BJ (cell line): ENCODE results near the gene COL2A1. TPM values are rescaled to one million over a fixed set of nuclear protein-coding genes. Genes with fewer than 3 reads are reported as not detected.

ENCODE experiments used
- CTCF ChIA-PET: fragments of 350-600 bp; formaldehyde crosslinking; extraction: SDS; loops from one replicate; lab custom pipeline; 2021; ENCODE audit warnings: antibody characterized with exemption, inconsistent platforms; lab: Yijun Ruan, JAX
- POLR2A ChIA-PET: fragments of 300-600 bp; sonication (Branson Sonifier 250); formaldehyde crosslinking; extraction: SDS; loops from one replicate; lab custom pipeline; 2021; ENCODE audit warnings: antibody characterized with exemption; lab: Charles Lee
- DNase-seq: peaks from one replicate; pipeline ENCODE4 v3.0.0-alpha.2; 2011; ENCODE audit warnings: low read depth
- H3K27me3 ChIP-seq: 2 replicates; pipeline ENCODE4 v1.6.0; 2011; ENCODE audit warnings: low read length; ENCODE audit not compliant: control insufficient read depth, insufficient read depth
- H3K36me3 ChIP-seq: 2 replicates; pipeline ENCODE4 v1.5.1; 2011; ENCODE audit warnings: low read length; ENCODE audit not compliant: control insufficient read depth, insufficient read depth
- H3K4me3 ChIP-seq: 2 replicates; pipeline ENCODE4 v1.5.1; 2011; ENCODE audit warnings: low read depth, mild to moderate bottlenecking, control low read depth, low read length
- CTCF ChIP-seq: IDR thresholded peaks from 2 replicates; pipeline ENCODE4 v1.5.1; 2011; ENCODE audit warnings: low read depth, mild to moderate bottlenecking, control low read depth, inconsistent platforms, low read length, moderate library complexity; ENCODE audit not compliant: insufficient read depth
- polyA plus RNA-seq: library from polyadenylated mRNA; depleted of rRNA; stranded (reverse); fragments of >200 nt; gene quantifications from 2 replicates; pipeline ENCODE4 v1.2.3, GENCODE V29; 2011

Gene COL2A1
- polyA plus RNA-seq, 1 experiment, result not detected

GRCh38 chr12:48040354-48040753 lies 36.1 kb upstream of the COL2A1 start:
- TF ChIP-seq CTCF, result no peak
- ChIA-PET CTCF (interaction anchor here (1.7 kb wide), 1 partner anchor 11 kb away, joined by 4 read pairs; no protein-coding TSS in a partner anchor), POLR2A (no interaction called here)
- no peak overlapping the region for H3K4me3 ChIP-seq
- no peak for DNase-seq
- H3K27me3 ChIP-seq, result no peaks in the 10 kb centered on the region
- H3K36me3 ChIP-seq, result peaks cover 3% of the 10 kb centered on the region

- POLR2A ChIA-PET, result no interaction called here
- no peak for DNase-seq
- TF ChIP-seq CTCF, result no peak
- no peak overlapping the region for H3K4me3 ChIP-seq
- H3K27me3 ChIP-seq, result no peaks in the 10 kb centered on the region
- CTCF ChIA-PET, result no interaction called here
- no peaks in the 10 kb centered on the region for H3K36me3 ChIP-seq
These were observed 34.9 kb upstream of the COL2A1 start for GRCh38 chr12:48039151-48039550.

- no peak overlapping the region for H3K4me3 ChIP-seq
- no peak for TF ChIP-seq CTCF
- no peaks in the 10 kb centered on the region for H3K36me3 ChIP-seq
- POLR2A ChIA-PET, result no interaction called here
- DNase-seq, result no peak
- H3K27me3 ChIP-seq, result peaks cover 2% of the 10 kb centered on the region; the same call in 1 of the 2 replicates
- CTCF ChIA-PET, result no interaction called here
These were observed 33.8 kb upstream of the COL2A1 start for GRCh38 chr12:48038085-48038484.

- DNase-seq, result no peak
- POLR2A ChIA-PET, result no interaction called here
These were observed 33.1 kb upstream of the COL2A1 start for GRCh38 chr12:48037267-48037915.

More at GRCh38 chr12:48037267-48037915, 33.1 kb upstream of the COL2A1 start:
- TF ChIP-seq CTCF, result no peak
- CTCF ChIA-PET, result interaction anchor here (0.9 to 1.0 kb wide), 2 partner anchors 24 to 35 kb away, joined by 3 read pairs; no protein-coding TSS in a partner anchor
- no peaks in the 10 kb centered on the region for H3K36me3 ChIP-seq
- no peak overlapping the region for H3K4me3 ChIP-seq
- H3K27me3 ChIP-seq, result peaks cover 2% of the 10 kb centered on the region; the same call in 1 of the 2 replicates
